IMR-90 (cell line): ENCODE results near the gene PLPP1. TPM values are rescaled to one million over a fixed set of nuclear protein-coding genes. Genes with fewer than 3 reads are reported as not detected.

ENCODE experiments used
- ATAC-seq: fragments of 200-7000 bp; cut with Tn5 transposase; 2 replicates; pipeline ENCODE4 v1.9.1; 2020; ENCODE audit warnings: low read depth, mild to moderate bottlenecking, moderate library complexity
- BruUV-seq: library from RNA; stranded (reverse); fragments of 400-500 nt; replicated peaks from 2 replicates; lab custom pipeline; 2021; lab: Mats Ljungman, UMichigan
- CTCF ChIA-PET: fragments of 300-600 bp; formaldehyde crosslinking; extraction: SDS; loops from one replicate; lab custom pipeline; 2021; ENCODE audit warnings: antibody characterized with exemption; lab: Yijun Ruan, JAX
- POLR2A ChIA-PET: fragments of 300-600 bp; sonication (Branson Sonifier 250); formaldehyde crosslinking; loops from one replicate; lab custom pipeline; 2022; ENCODE audit warnings: antibody characterized with exemption; ENCODE audit not compliant: unreplicated experiment; lab: Charles Lee
- DNase-seq: peaks from one replicate; pipeline ENCODE4 v3.0.0; 2013
- H2AFZ ChIP-seq: replicated peaks from 2 replicates; pipeline ENCODE3; 2013; ENCODE audit warnings: low read length, mild to moderate bottlenecking; ENCODE audit not compliant: poor library complexity
- H2AK5ac ChIP-seq: 2 replicates; pipeline ENCODE4 v1.6.1; 2013; ENCODE audit warnings: low read depth, low read length, inconsistent platforms
- H2AK9ac ChIP-seq: replicated peaks from 2 replicates; pipeline ENCODE3; 2013; ENCODE audit warnings: mild to moderate bottlenecking, low read depth, low read length, moderate library complexity; ENCODE audit not compliant: poor library complexity
- H2BK120ac ChIP-seq: 2 replicates; pipeline ENCODE4 v1.6.1; 2013; ENCODE audit warnings: low read depth, low read length, inconsistent platforms
- H2BK15ac ChIP-seq: 3 replicates; pipeline ENCODE4 v1.6.1; 2013; ENCODE audit warnings: low read depth, low read length, inconsistent platforms
- H2BK20ac ChIP-seq: 2 replicates; pipeline ENCODE4 v1.6.1; 2013; ENCODE audit warnings: low read depth, mild to moderate bottlenecking, inconsistent platforms, low read length, moderate library complexity
- H2BK5ac ChIP-seq: 2 replicates; pipeline ENCODE4 v1.6.1; 2013; ENCODE audit warnings: mild to moderate bottlenecking, low read depth, low read length, inconsistent platforms; ENCODE audit not compliant: poor library complexity, severe bottlenecking
- H3K14ac ChIP-seq: replicated peaks from 2 replicates; pipeline ENCODE4 v1.6.1; 2013; ENCODE audit warnings: low read depth, low read length, inconsistent platforms
- H3K18ac ChIP-seq: 2 replicates; pipeline ENCODE4 v1.6.1; 2013; ENCODE audit warnings: low read depth, low read length, control low read depth
- H3K23ac ChIP-seq: 2 replicates; pipeline ENCODE4 v1.6.1; 2013; ENCODE audit warnings: low read depth, low read length, inconsistent platforms
- H3K27ac ChIP-seq: 2 replicates; pipeline ENCODE4 v1.5.1; 2013; ENCODE audit warnings: mild to moderate bottlenecking, control low read depth, low read length; ENCODE audit not compliant: insufficient read depth
- H3K27me3 ChIP-seq: 2 replicates; pipeline ENCODE4 v1.6.1; 2013; ENCODE audit warnings: low read length; ENCODE audit not compliant: control insufficient read depth, insufficient read depth
- H3K36me3 ChIP-seq: 2 replicates; pipeline ENCODE4 v1.6.1; 2013; ENCODE audit warnings: low read length, mixed read lengths; ENCODE audit not compliant: control insufficient read depth, insufficient read depth
- H3K4ac ChIP-seq: 2 replicates; pipeline ENCODE4 v1.6.1; 2013; ENCODE audit warnings: low read depth, low read length, inconsistent platforms
- H3K4me1 ChIP-seq: 2 replicates; pipeline ENCODE4 v1.6.1; 2013; ENCODE audit warnings: low read length, mixed read lengths; ENCODE audit not compliant: control insufficient read depth, insufficient read depth
- H3K4me2 ChIP-seq: 2 replicates; pipeline ENCODE4 v1.6.1; 2013; ENCODE audit warnings: low read depth, mild to moderate bottlenecking, control low read depth, low read length, moderate library complexity
- H3K4me3 ChIP-seq: 2 replicates; pipeline ENCODE4 v1.5.1; 2013; ENCODE audit warnings: low read depth, mild to moderate bottlenecking, control low read depth, low read length, moderate library complexity; ENCODE audit not compliant: insufficient read depth
- H3K56ac ChIP-seq: 2 replicates; pipeline ENCODE4 v1.6.1; 2013; ENCODE audit warnings: low read length, inconsistent platforms; ENCODE audit not compliant: insufficient read depth; ENCODE audit errors: extremely low read depth
- H3K79me1 ChIP-seq, 2 experiments: 2 replicates each; pipeline ENCODE4 v1.6.1; 2013; ENCODE audit warnings: low read length in 2 of 2, inconsistent platforms in 1 of 2, low read depth in 1 of 2
- H3K9ac ChIP-seq: 2 replicates; pipeline ENCODE4 v1.6.1; 2013; ENCODE audit warnings: low read depth, low read length, control low read depth
- H3K9me1 ChIP-seq: 2 replicates; pipeline ENCODE4 v1.6.1; 2013; ENCODE audit warnings: low read length, inconsistent platforms; ENCODE audit not compliant: insufficient read depth
- H3K9me3 ChIP-seq: 2 replicates; pipeline ENCODE4 v1.6.1; 2013; ENCODE audit warnings: low read length; ENCODE audit not compliant: control insufficient read depth, insufficient read depth
- H4K20me1 ChIP-seq: 2 replicates; pipeline ENCODE4 v1.6.1; 2013; ENCODE audit warnings: low read length, inconsistent platforms; ENCODE audit not compliant: insufficient read depth
- H4K5ac ChIP-seq: 2 replicates; pipeline ENCODE4 v1.6.1; 2013; ENCODE audit warnings: mild to moderate bottlenecking, low read depth, low read length, control low read depth
- H4K8ac ChIP-seq, 2 experiments: 2 replicates each; pipeline ENCODE4 v1.6.1; 2013; ENCODE audit warnings: low read depth in 2 of 2, low read length in 2 of 2, control low read depth in 1 of 2, inconsistent platforms in 1 of 2
- H4K91ac ChIP-seq: 2 replicates; pipeline ENCODE4 v1.6.1; 2013; ENCODE audit warnings: low read depth, low read length, inconsistent platforms; ENCODE audit not compliant: insufficient read depth
- BHLHE40 ChIP-seq: fragments of 150-350 bp; IDR thresholded peaks from 2 replicates; pipeline ENCODE4 v1.6.1; 2016; ENCODE audit warnings: mild to moderate bottlenecking, low read depth, low read length
- CEBPB ChIP-seq: IDR thresholded peaks from 2 replicates; pipeline ENCODE4 v1.6.1; 2012; ENCODE audit warnings: low read depth, low read length, improper control_type of control experiment
- CHD1 ChIP-seq: IDR thresholded peaks from 2 replicates; pipeline ENCODE4 v1.6.1; 2012; ENCODE audit warnings: low read depth, low read length, improper control_type of control experiment
- CTCF ChIP-seq: conservative IDR thresholded peaks from 2 replicates; pipeline ENCODE4 v1.5.1; 2012; ENCODE audit warnings: mild to moderate bottlenecking, low read depth, low read length, improper control_type of control experiment
- ELK1 ChIP-seq: fragments of 150-350 bp; IDR thresholded peaks from 2 replicates; pipeline ENCODE4 v1.6.1; 2016; ENCODE audit warnings: low read depth, mild to moderate bottlenecking, low read length, moderate library complexity, borderline replicate concordance
- FOS ChIP-seq: fragments of 150-350 bp; IDR thresholded peaks from 2 replicates; pipeline ENCODE4 v1.6.1; 2016; ENCODE audit warnings: low read depth, low read length
- MAFK ChIP-seq: IDR thresholded peaks from 2 replicates; pipeline ENCODE4 v1.6.1; 2012; ENCODE audit warnings: low read depth, low read length, improper control_type of control experiment
- MAZ ChIP-seq: IDR thresholded peaks from 2 replicates; pipeline ENCODE4 v1.6.1; 2012; ENCODE audit warnings: low read depth, mild to moderate bottlenecking, low read length, improper control_type of control experiment, moderate library complexity, borderline replicate concordance
- MXI1 ChIP-seq: IDR thresholded peaks from 2 replicates; pipeline ENCODE4 v1.6.1; 2012; ENCODE audit warnings: low read depth, mild to moderate bottlenecking, low read length, moderate library complexity, borderline replicate concordance
- NFE2L2 ChIP-seq: fragments of 150-350 bp; IDR thresholded peaks from 2 replicates; pipeline ENCODE4 v1.6.1; 2016; ENCODE audit warnings: low read depth, mild to moderate bottlenecking, low read length
- POLR2A ChIP-seq: IDR thresholded peaks from 2 replicates; pipeline ENCODE4 v1.6.1; 2012; ENCODE audit warnings: mild to moderate bottlenecking, low read depth, low read length
- RAD21 ChIP-seq: IDR thresholded peaks from 2 replicates; pipeline ENCODE4 v1.6.1; 2012; ENCODE audit warnings: low read length, improper control_type of control experiment
- RCOR1 ChIP-seq: IDR thresholded peaks from 2 replicates; pipeline ENCODE4 v1.6.1; 2012; ENCODE audit warnings: mild to moderate bottlenecking, low read length, improper control_type of control experiment; ENCODE audit not compliant: insufficient replicate concordance
- RFX5 ChIP-seq: IDR thresholded peaks from 2 replicates; pipeline ENCODE4 v1.8.0; 2012; ENCODE audit warnings: low read depth, mild to moderate bottlenecking, low read length, moderate library complexity
- SMC3 ChIP-seq: fragments of 150-350 bp; IDR thresholded peaks from 2 replicates; pipeline ENCODE4 v1.6.1; 2016; ENCODE audit warnings: low read depth, mild to moderate bottlenecking, antibody characterized with exemption, low read length, moderate library complexity
- USF2 ChIP-seq: fragments of 150-350 bp; IDR thresholded peaks from 2 replicates; pipeline ENCODE4 v1.6.1; 2017; ENCODE audit warnings: mild to moderate bottlenecking, antibody characterized with exemption, low read length, low read depth
- WGBS, 2 experiments: methylation state at CpG; one replicate each; pipeline versions ENCODE4 v1.1.5 to v1.1.7; 2013; ENCODE audit warnings: missing lambda C conversion rate in 2 of 2; ENCODE audit not compliant: insufficient read length in 1 of 2; ENCODE audit errors: extremely low coverage in 2 of 2; 5-methylcytosine and 5-hydroxymethylcytosine counted together
- dilution Hi-C: fragments of 300-500 bp; cut with HindIII; formaldehyde crosslinking; loops from one replicate; pipeline ENCODE4 v1.14.3; 2018; ENCODE audit warnings: low sequenced_read_pairs; ENCODE audit not compliant: unreplicated experiment
- in situ Hi-C: fragments of 300-500 bp; cut with MboI; formaldehyde crosslinking; loops from 3 replicates; pipeline ENCODE4 v1.14.3; 2019; ENCODE audit warnings: low sequenced_read_pairs, inconsistent platforms, mixed read lengths
- intact Hi-C: fragments of 100-400 bp; cut with micrococcal nuclease; formaldehyde crosslinking; loops from 2 replicates; pipeline ENCODE4 v1.10.0; 2022
- polyA plus RNA-seq, 3 experiments: library from polyadenylated mRNA; depleted of rRNA; stranded (reverse); fragments of >200 nt; gene quantifications; 2 replicates each; pipeline ENCODE4 v1.2.3, GENCODE V29; 2012; ENCODE audit warnings: low replicate concordance in 1 of 3
- total RNA-seq: library from RNA; depleted of rRNA; stranded (reverse); fragments of >200 nt; gene quantifications from 2 replicates; pipeline ENCODE4 v1.2.3, GENCODE V29; 2012

The PLPP1 gene
- total and polyA plus RNA-seq, 2 of the 4 experiments (the other 2 are of a cell fraction) = 19.2 to 21.3 TPM

- in situ Hi-C loops (no loop called here), dilution Hi-C loops (no loop called here), intact Hi-C loops (no loop called here)
- Histone ChIP-seq H3K4me1 (no peaks in the 10 kb centered on the region), H4K20me1 (peaks cover 3% of the 10 kb centered on the region; the same call in 1 of the 2 replicates), H2BK120ac (no peak overlapping the region), H2AK9ac (no peak overlapping the region), H2BK15ac (no peak overlapping the region), H3K4ac (no peak overlapping the region), H3K36me3 (0 out of 2 replicates have a peak, but pooled peaks cover 2% of the 10 kb centered on the region), H3K27ac (no peak overlapping the region), H3K79me1 (peaks cover 17 to 20% of the 10 kb centered on the region in 2 experiments; a peak in 3 of 4 replicates), H4K91ac (no peak overlapping the region), H3K4me3 (no peak overlapping the region), H2BK20ac (no peak overlapping the region), H3K14ac (no peak overlapping the region), H3K9me3 (no peaks in the 10 kb centered on the region), H4K8ac (no peak overlapping the region), H3K56ac (no peak overlapping the region), H3K9me1 (no peaks in the 10 kb centered on the region), H3K27me3 (no peaks in the 10 kb centered on the region), H3K4me2 (no peak overlapping the region), H2BK5ac (no peak overlapping the region), H2AFZ (no peak overlapping the region), H4K5ac (no peak overlapping the region), H3K9ac (no peak overlapping the region), H3K23ac (no peak overlapping the region), H2AK5ac (no peak overlapping the region), H3K18ac (no peak overlapping the region)
- no TSS peak for BruUV-seq
- no peak for TF ChIP-seq FOS
- no peak for TF ChIP-seq BHLHE40
- no peak for TF ChIP-seq CHD1
- no peak for TF ChIP-seq MXI1
- no peak for TF ChIP-seq NFE2L2
- no peak for TF ChIP-seq RAD21
- no peak for TF ChIP-seq ELK1
- TF ChIP-seq MAFK = no peak
- no peak for TF ChIP-seq CEBPB
- TF ChIP-seq MAZ = no peak
- TF ChIP-seq RFX5 = no peak
- TF ChIP-seq SMC3 = no peak
- TF ChIP-seq CTCF = no peak
- no peak for TF ChIP-seq USF2
- TF ChIP-seq POLR2A = no peak
- TF ChIP-seq RCOR1 = no peak
- CTCF ChIA-PET = interaction anchor here (0.6 kb wide), 1 partner anchor 209 kb away, joined by 3 read pairs; no protein-coding TSS in a partner anchor
- ATAC-seq = no peak
- DNase-seq = no peak
- WGBS, 2 experiments = no CpG with 5 or more reads among the region's 7 CpGs
- POLR2A ChIA-PET = no interaction called here
Observed at GRCh38 chr5:55517804-55518203, 17.0 kb downstream of the PLPP1 start.
